CD4-positive, alpha-beta T cell treated with Interleukin-17A for 4 hours (primary cell): Measurements from ENCODE around the gene HDAC11.

ENCODE experiments used
- DNase-seq: peaks from one replicate; pipeline ENCODE4 v3.0.0-alpha.2; 2020; ENCODE audit warnings: mixed read lengths

The HDAC11 gene

GRCh38 chr3:13544951-13545651 is 65.0 kb downstream of the HDAC11 start:
- no peak for DNase-seq

- DNase-seq, result no peak
Measured at GRCh38 chr3:13545952-13546454, 65.9 kb downstream of the HDAC11 start.

- no peak for DNase-seq
Measured at GRCh38 chr3:13546667-13547171, 66.6 kb downstream of the HDAC11 start.

- no peak for DNase-seq
Measured at GRCh38 chr3:13547591-13548371, 67.7 kb downstream of the HDAC11 start.

GRCh38 chr3:13548696-13549622 is 68.9 kb downstream of the HDAC11 start, which contains the start of gene FBLN2:
Gene FBLN2 (plus strand): TSS chr3:13549125. CDS start chr3:13570356, 21,231 bp downstream.
- DNase-seq, result peak; percentile 56

GRCh38 chr3:13549623-13550422 is 69.7 kb downstream of the HDAC11 start:
- peak; percentile 9 for DNase-seq

- no peak for DNase-seq
Measured at GRCh38 chr3:13550423-13550690, 70.3 kb downstream of the HDAC11 start.

- DNase-seq, result no peak
Measured at GRCh38 chr3:13550791-13551360, 70.8 kb downstream of the HDAC11 start.

GRCh38 chr3:13552857-13553652 is 72.9 kb downstream of the HDAC11 start:
- DNase-seq, result no peak

GRCh38 chr3:13553686-13554085 is 73.6 kb downstream of the HDAC11 start:
- DNase-seq, result no peak

GRCh38 chr3:13555753-13556152 is 75.6 kb downstream of the HDAC11 start:
- no peak for DNase-seq
